Astrocyte (in vitro differentiated cells and primary cell): ENCODE data around the gene IL17RD. TPM values are rescaled to one million over a fixed set of nuclear protein-coding genes. Genes with fewer than 3 reads are reported as not detected.
A peak's percentile ranks its signal among the peaks of the same experiment; 100 is the strongest.

ENCODE experiments used
- DNase-seq: peaks from one replicate; pipeline ENCODE4 v3.0.0-alpha.2; 2010; ENCODE audit warnings: low read depth
- FAIRE-seq: peaks from 2 replicates; lab custom pipeline; 2011; peaks lifted over from hg19 to GRCh38; lab: Jason Lieb, UNC
- H2AFZ ChIP-seq: 2 replicates; pipeline ENCODE4 v1.6.0; 2012; ENCODE audit warnings: low read depth, low read length, inconsistent platforms
- H3K27ac ChIP-seq: 2 replicates; pipeline ENCODE4 v1.5.1; 2011; ENCODE audit warnings: low read depth, low read length, inconsistent platforms
- H3K27me3 ChIP-seq: 2 replicates; pipeline ENCODE4 v1.6.0; 2011; ENCODE audit warnings: low read length, inconsistent platforms; ENCODE audit not compliant: insufficient read depth
- H3K36me3 ChIP-seq: 2 replicates; pipeline ENCODE4 v1.5.1; 2011; ENCODE audit warnings: low read length, inconsistent platforms; ENCODE audit not compliant: insufficient read depth
- H3K4me1 ChIP-seq: 2 replicates; pipeline ENCODE4 v1.5.1; 2011; ENCODE audit warnings: low read length, inconsistent platforms; ENCODE audit not compliant: insufficient read depth
- H3K4me2 ChIP-seq: 2 replicates; pipeline ENCODE4 v1.6.0; 2012; ENCODE audit warnings: low read length, inconsistent platforms
- H3K4me3 ChIP-seq: 2 replicates; pipeline ENCODE4 v1.5.1; 2011; ENCODE audit warnings: low read depth, mild to moderate bottlenecking, low read length, inconsistent platforms; ENCODE audit not compliant: insufficient read depth
- H3K79me2 ChIP-seq: 2 replicates; pipeline ENCODE4 v1.6.0; 2012; ENCODE audit warnings: mild to moderate bottlenecking, low read length, inconsistent platforms; ENCODE audit not compliant: insufficient read depth
- H3K9ac ChIP-seq: 2 replicates; pipeline ENCODE4 v1.6.0; 2012; ENCODE audit warnings: mild to moderate bottlenecking, low read length, inconsistent platforms
- H3K9me3 ChIP-seq: 2 replicates; pipeline ENCODE4 v1.5.1; 2012; ENCODE audit warnings: low read depth, mild to moderate bottlenecking, low read length, inconsistent platforms; ENCODE audit not compliant: insufficient read depth
- H4K20me1 ChIP-seq: 2 replicates; pipeline ENCODE4 v1.6.0; 2012; ENCODE audit warnings: low read length, inconsistent platforms; ENCODE audit not compliant: insufficient read depth
- H3K27ac Mint-ChIP-seq: one replicate; pipeline ENCODE4 v1.8.0; 2021; ENCODE audit warnings: mild to moderate bottlenecking, mixed read lengths; ENCODE audit not compliant: unreplicated experiment
- H3K27me3 Mint-ChIP-seq: one replicate; pipeline ENCODE4 v1.8.0; 2021; ENCODE audit warnings: low read depth, mixed read lengths; ENCODE audit not compliant: unreplicated experiment
- H3K36me3 Mint-ChIP-seq: one replicate; pipeline ENCODE4 v1.8.0; 2021; ENCODE audit warnings: low read depth, mixed read lengths; ENCODE audit not compliant: unreplicated experiment
- H3K4me1 Mint-ChIP-seq: one replicate; pipeline ENCODE4 v1.8.0; 2021; ENCODE audit warnings: low read depth, mixed read lengths; ENCODE audit not compliant: unreplicated experiment
- H3K4me3 Mint-ChIP-seq: one replicate; pipeline ENCODE4 v1.8.0; 2021; ENCODE audit warnings: mild to moderate bottlenecking, moderate library complexity, mixed read lengths; ENCODE audit not compliant: unreplicated experiment
- H3K9me3 Mint-ChIP-seq: one replicate; pipeline ENCODE4 v1.8.0; 2021; ENCODE audit warnings: mild to moderate bottlenecking, mixed read lengths; ENCODE audit not compliant: unreplicated experiment
- CTCF ChIP-seq: IDR thresholded peaks from 2 replicates; pipeline ENCODE4 v1.5.1; 2011; ENCODE audit warnings: low read depth, mild to moderate bottlenecking, inconsistent platforms, low read length, moderate library complexity; ENCODE audit not compliant: insufficient read depth
- EZH2 ChIP-seq: IDR thresholded peaks from 2 replicates; pipeline ENCODE4 v1.6.1; 2012; ENCODE audit warnings: mild to moderate bottlenecking, low read length, inconsistent platforms; ENCODE audit not compliant: insufficient read depth
- total RNA-seq: library from RNA; stranded (reverse); gene quantifications from 2 replicates; pipeline ENCODE4 v1.2.1, GENCODE V29; 2021

Gene IL17RD
- total RNA-seq, 1 donor from 2014 or later: 13.0 TPM

GRCh38 chr3:57105585-57105984 is 59.6 kb downstream of the IL17RD start:
- Histone ChIP-seq H3K79me2 (no peaks in the 10 kb centered on the region), H3K4me1 (no peaks in the 10 kb centered on the region), H3K27ac (no peak overlapping the region), H3K27me3 (no peaks in the 10 kb centered on the region), H3K9me3 (no peaks in the 10 kb centered on the region), H4K20me1 (no peaks in the 10 kb centered on the region), H3K9ac (no peak overlapping the region), H3K36me3 (peaks cover 6% of the 10 kb centered on the region), H2AFZ (no peak overlapping the region), H3K4me3 (no peak overlapping the region), H3K4me2 (no peak overlapping the region)
- FAIRE-seq (no peak), DNase-seq (no peak)
- H3K36me3 Mint-ChIP-seq: peaks cover 8% of the 10 kb centered on the region
- H3K4me3 Mint-ChIP-seq: no peak overlapping the region
- no peaks in the 10 kb centered on the region for H3K4me1 Mint-ChIP-seq
- no peaks in the 10 kb centered on the region for H3K9me3 Mint-ChIP-seq
- H3K27ac Mint-ChIP-seq: no peak overlapping the region
- TF ChIP-seq EZH2: no peak
- TF ChIP-seq CTCF: no peak
- peaks cover 2% of the 10 kb centered on the region for H3K27me3 Mint-ChIP-seq

GRCh38 chr3:57100046-57100695 is 65.0 kb downstream of the IL17RD start:
- DNase-seq: no peak

More at GRCh38 chr3:57100046-57100695, 65.0 kb downstream of the IL17RD start:
- H3K36me3 ChIP-seq: peaks cover 6% of the 10 kb centered on the region
- no peak overlapping the region for H3K9ac ChIP-seq
- no peaks in the 10 kb centered on the region for H3K9me3 ChIP-seq
- no peaks in the 10 kb centered on the region for H3K27me3 ChIP-seq
- no peak overlapping the region for H3K27ac ChIP-seq
- Mint-ChIP-seq H3K9me3 (no peaks in the 10 kb centered on the region), H3K4me3 (no peak overlapping the region), H3K27ac (no peak overlapping the region), H3K27me3 (peaks cover 2% of the 10 kb centered on the region), H3K36me3 (peaks cover 14% of the 10 kb centered on the region), H3K4me1 (peaks cover 3% of the 10 kb centered on the region)
- no peak for TF ChIP-seq EZH2
- peak; percentile 91 for TF ChIP-seq CTCF
- peak; percentile 92 for FAIRE-seq
- no peak overlapping the region for H3K4me2 ChIP-seq
- H3K79me2 ChIP-seq: no peaks in the 10 kb centered on the region
- no peak overlapping the region for H2AFZ ChIP-seq
- H3K4me1 ChIP-seq: no peaks in the 10 kb centered on the region
- H3K4me3 ChIP-seq: no peak overlapping the region
- no peaks in the 10 kb centered on the region for H4K20me1 ChIP-seq
